Testis (tissue), 3 donors: ENCODE data around the gene RRP12. TPM values are rescaled to one million over a fixed set of nuclear protein-coding genes. Genes with fewer than 3 reads are reported as not detected.

Source experiments
- DNase-seq: peaks from one replicate; pipeline ENCODE4 v3.0.0-alpha.2; 2019
- H3K27ac ChIP-seq, 2 donors: fragments of 200-600 bp; sonication (generic); one replicate each; pipeline ENCODE4 v1.5.1; 2019
- H3K27me3 ChIP-seq: fragments of 200-600 bp; sonication (generic); one replicate; pipeline ENCODE4 v1.5.1; 2019
- H3K36me3 ChIP-seq: fragments of 200-600 bp; sonication (generic); one replicate; pipeline ENCODE4 v1.5.1; 2017; ENCODE audit warnings: low read depth; ENCODE audit errors: missing control alignments
- H3K4me1 ChIP-seq: fragments of 200-600 bp; sonication (generic); one replicate; pipeline ENCODE4 v1.5.1; 2019
- H3K4me3 ChIP-seq, 2 donors: fragments of 200-600 bp; sonication (generic); one replicate each; pipeline ENCODE4 v1.5.1; 2017 to 2019
- H3K9me3 ChIP-seq: fragments of 200-600 bp; sonication (generic); one replicate; pipeline ENCODE4 v1.5.1; 2017
- CTCF ChIP-seq, 3 experiments: fragments of 450-650 bp in 2 of 3; fragments of 200-600 bp in 1 of 3; sonication (generic) in 1 of 3; IDR thresholded peaks; one replicate each; pipeline ENCODE4 v1.5.1; 2016 to 2019; ENCODE audit warnings: antibody characterized with exemption in 3 of 3, mild to moderate bottlenecking in 2 of 3, moderate library complexity in 1 of 3
- POLR2A ChIP-seq: fragments of 450-650 bp; IDR thresholded peaks from one replicate; pipeline ENCODE4 v1.6.1; 2017; ENCODE audit warnings: antibody characterized with exemption, mild to moderate bottlenecking, moderate library complexity
- WGBS, 2 donors: methylation state at CpG; one replicate each; pipeline ENCODE4 v1.1.5; 2018; 5-methylcytosine and 5-hydroxymethylcytosine counted together
- intact Hi-C: fragments of 100-400 bp; cut with DNase I; formaldehyde crosslinking; loops from one replicate; pipeline ENCODE4 v1.15.1; 2023; ENCODE audit warnings: low total_unique reads
- polyA plus RNA-seq: library from polyadenylated mRNA; stranded (reverse); fragments of 350-450 nt; fragmentation: Illumina TruSeq; extraction: RNeasy Lipid Tissue Mini Kit (QIAGEN cat#74804); gene quantifications from one replicate; pipeline ENCODE4 v1.2.3, GENCODE V29; 2014; ENCODE audit warnings: low read depth, low replicate concordance; ENCODE audit not compliant: insufficient read depth
- small RNA-seq, 2 donors: library from RNA; depleted of rRNA; stranded (forward); fragments of <200 nt; gene quantifications; one replicate each; pipeline ENCODE3, GENCODE V24; 2016
- total RNA-seq, 2 donors: library from RNA; depleted of rRNA; stranded (reverse); fragments of >200 nt; gene quantifications; one replicate each; pipeline ENCODE4 v1.2.3, GENCODE V29; 2016

The RRP12 gene
- total and polyA plus RNA-seq, 3 donors from 2014 or later, result 38.1 to 54.6 (median 53.5) TPM

DNA sequence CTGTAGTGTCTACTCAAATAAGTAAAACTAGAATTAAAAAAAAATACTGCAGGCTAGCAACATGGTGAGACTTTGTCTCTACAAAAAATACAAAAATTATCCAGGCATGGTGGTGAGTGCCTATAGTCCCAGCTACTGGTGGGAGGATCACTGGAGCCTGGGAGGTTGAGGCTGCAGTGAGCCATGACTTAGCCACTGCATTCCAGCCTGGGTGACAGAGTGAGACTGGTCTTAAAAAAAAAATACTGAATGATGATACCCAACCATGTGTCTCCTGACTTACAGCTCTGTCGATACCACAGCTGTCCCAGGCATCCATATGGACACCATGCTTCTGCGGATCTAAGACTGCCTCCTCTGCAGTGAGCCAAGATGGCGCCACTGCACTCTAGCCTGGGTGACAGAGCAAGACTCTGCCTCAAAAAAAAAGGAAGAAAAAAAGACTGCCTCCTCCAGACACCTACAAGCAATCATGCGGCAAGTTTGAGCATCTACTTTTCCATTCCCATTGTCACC lies 90.0 kb downstream of the RRP12 start:
- intact Hi-C loops, result no loop called here
- no peak overlapping the region for H3K27ac ChIP-seq
- 80 to 95% methylated on average over 4 of the region's 4 CpGs for WGBS, 2 donors
- no peaks in the 10 kb centered on the region for H3K9me3 ChIP-seq
- H3K4me1 ChIP-seq, result peaks cover 5% of the 10 kb centered on the region
- no peaks in the 10 kb centered on the region for H3K27me3 ChIP-seq
- H3K4me3 ChIP-seq, result no peak overlapping the region
- no peaks in the 10 kb centered on the region for H3K36me3 ChIP-seq
- no peak for DNase-seq
- TF ChIP-seq POLR2A (no peak), CTCF (IDR thresholded peaks at IDR 0.05) (no peak)

- H3K27me3 ChIP-seq, result no peaks in the 10 kb centered on the region
- 76% methylated on average over 10 of the region's 10 CpGs for WGBS, 2 donors
- no peak for TF ChIP-seq POLR2A
- no peak overlapping the region for H3K4me3 ChIP-seq
- peaks cover 5% of the 10 kb centered on the region for H3K4me1 ChIP-seq
- intact Hi-C loops, result no loop called here
- H3K9me3 ChIP-seq, result no peaks in the 10 kb centered on the region
- H3K27ac ChIP-seq, result no peak overlapping the region
- H3K36me3 ChIP-seq, result no peaks in the 10 kb centered on the region
- no peak for DNase-seq
Measured at GRCh38 chr10:97307866-97308780, 93.0 kb downstream of the RRP12 start.

- Histone ChIP-seq H3K4me1 (peaks cover 5% of the 10 kb centered on the region), H3K36me3 (no peaks in the 10 kb centered on the region), H3K9me3 (no peaks in the 10 kb centered on the region), H3K4me3 (no peak overlapping the region), H3K27me3 (no peaks in the 10 kb centered on the region), H3K27ac (no peak overlapping the region)
- DNase-seq, result no peak
- intact Hi-C loops, result no loop called here
- 68 to 93% methylated on average over 1 of the region's 1 CpG for WGBS, 2 donors
- TF ChIP-seq POLR2A (no peak), CTCF (IDR thresholded peaks at IDR 0.05) (no peak)
Measured at GRCh38 chr10:97307441-97307840, 93.7 kb downstream of the RRP12 start.

Small RNA genes lying within 50 kb of the gene (small RNA-seq; reads per million reads assigned to genes)
- gene RF00019, result 0 reads per million in 2 donors

Other genes starting within 250 kb of the RRP12 start
- gene SLIT1, start 215.4 kb downstream of the RRP12 start, total RNA-seq, result 1 to 10 TPM; 1.9 to 2.5 TPM
- 4.6 TPM for gene SLIT1, start 215.4 kb downstream of the RRP12 start, polyA plus RNA-seq
- 10 to 100 TPM; 50.0 to 54.6 TPM for gene ARHGAP19, start 108.7 kb downstream of the RRP12 start, total RNA-seq
- gene ARHGAP19, start 108.7 kb downstream of the RRP12 start, polyA plus RNA-seq, result 40.5 TPM
- gene FRAT1, start 82.1 kb downstream of the RRP12 start, total RNA-seq, result 10 to 100 TPM; 22.1 to 29.9 TPM
- 9.7 TPM for gene FRAT1, start 82.1 kb downstream of the RRP12 start, polyA plus RNA-seq
- 10 to 100 TPM; 35.7 to 37.0 TPM for gene FRAT2, start 66.6 kb downstream of the RRP12 start, total RNA-seq
- gene FRAT2, start 66.6 kb downstream of the RRP12 start, polyA plus RNA-seq, result 18.8 TPM
- 100 to 1,000 TPM; 244 to 279 TPM for gene PGAM1, start 24.9 kb upstream of the RRP12 start, total RNA-seq
- gene PGAM1, start 24.9 kb upstream of the RRP12 start, polyA plus RNA-seq, result 238 TPM
- gene EXOSC1, start 44.7 kb upstream of the RRP12 start, total RNA-seq, result 10 to 100 TPM; 24.5 to 27.9 TPM
- gene EXOSC1, start 44.7 kb upstream of the RRP12 start, polyA plus RNA-seq, result 31.4 TPM
- gene ZDHHC16, start 44.8 kb upstream of the RRP12 start, total RNA-seq, result 10 to 100 TPM; 42.8 to 58.0 TPM
- gene ZDHHC16, start 44.8 kb upstream of the RRP12 start, polyA plus RNA-seq, result 40.5 TPM
- gene MMS19, start 97.1 kb upstream of the RRP12 start, total RNA-seq, result 100 to 1,000 TPM; 206 to 253 TPM
- gene MMS19, start 97.1 kb upstream of the RRP12 start, polyA plus RNA-seq, result 109 TPM
- gene UBTD1, start 97.6 kb upstream of the RRP12 start, total RNA-seq, result 100 to 1,000 TPM; 111 to 143 TPM
- 74.1 TPM for gene UBTD1, start 97.6 kb upstream of the RRP12 start, polyA plus RNA-seq
- gene ANKRD2, start 171.4 kb upstream of the RRP12 start, total RNA-seq, result 1 to 10 TPM in 1 of 2 donors, under 1 TPM in 1; 0.43 to 1.9 TPM
- 3.5 TPM for gene ANKRD2, start 171.4 kb upstream of the RRP12 start, polyA plus RNA-seq
- gene HOGA1, start 183.0 kb upstream of the RRP12 start, total RNA-seq, result under 1 TPM; 0.25 to 0.55 TPM
- gene HOGA1, start 183.0 kb upstream of the RRP12 start, polyA plus RNA-seq, result 1.5 TPM
- gene C10orf62, start 188.4 kb upstream of the RRP12 start, total RNA-seq, result 100 to 1,000 TPM; 108 to 373 TPM
- gene C10orf62, start 188.4 kb upstream of the RRP12 start, polyA plus RNA-seq, result 304 TPM
- 1 to 10 TPM; 7.1 to 7.5 TPM for gene MORN4, start 232.2 kb upstream of the RRP12 start, total RNA-seq
- 23.3 TPM for gene MORN4, start 232.2 kb upstream of the RRP12 start, polyA plus RNA-seq
- gene PI4K2A, start 239.3 kb upstream of the RRP12 start, total RNA-seq, result 10 to 100 TPM; 27.4 to 31.0 TPM
- 24.2 TPM for gene PI4K2A, start 239.3 kb upstream of the RRP12 start, polyA plus RNA-seq